HK-2 (cell line): ENCODE data around the gene KANK4.
A peak's percentile ranks its signal among the peaks of the same experiment; 100 is the strongest.
"Not testable (repeated sequence)": the region's sequence is repeated elsewhere in the genome, so short reads cannot be mapped to it uniquely, and the experiment has no call there.

Experiments
- DNase-seq: peaks from one replicate; pipeline ENCODE4 v3.0.0-alpha.2; 2018; ENCODE audit not compliant: unreplicated experiment

The KANK4 gene

DNA sequence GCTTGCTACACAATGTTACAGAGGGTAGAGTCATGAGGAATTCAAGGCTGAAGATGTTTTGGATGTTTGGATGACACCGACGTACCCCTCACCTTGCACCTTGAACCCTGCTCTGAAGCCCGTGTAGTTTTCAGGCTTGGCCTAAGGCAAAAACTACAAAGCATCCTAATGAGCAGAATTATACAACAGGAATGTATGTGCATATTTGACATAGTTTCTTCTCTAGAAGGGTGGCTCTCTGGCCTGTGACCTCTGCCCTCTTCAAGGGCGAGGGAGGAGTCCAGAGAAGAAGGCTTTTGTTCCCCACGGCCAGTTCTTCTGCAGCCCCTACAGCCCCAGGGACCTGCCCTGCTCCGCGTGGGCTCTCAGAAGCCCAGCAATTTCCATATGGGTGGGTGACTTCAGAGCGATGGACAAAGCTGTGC, 81.3 kb downstream of the KANK4 start:
- no peak for DNase-seq

DNA sequence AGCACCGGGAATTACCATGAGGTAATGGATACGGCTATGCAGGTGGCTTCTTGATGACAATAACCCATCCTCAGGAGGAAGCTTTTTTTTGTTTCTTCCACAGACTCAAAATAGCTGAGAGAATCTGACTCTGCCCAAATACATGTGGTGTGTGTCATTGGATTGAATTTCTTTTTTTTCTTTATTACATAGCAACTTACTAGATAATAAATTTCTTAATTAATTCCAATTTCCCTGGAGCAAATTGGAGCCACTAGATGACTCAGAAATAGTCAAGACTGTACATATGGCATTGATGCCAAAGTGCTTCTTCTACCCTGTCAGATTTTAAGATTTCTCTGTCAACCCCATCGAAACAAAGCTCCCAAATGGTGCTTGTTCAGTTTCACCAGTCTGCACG, 81.9 kb downstream of the KANK4 start:
- DNase-seq = no peak

GRCh38 chr1:62235576-62235975, 83.7 kb downstream of the KANK4 start:
- DNase-seq = no peak

- no peak for DNase-seq
These were observed 84.5 kb downstream of the KANK4 start for GRCh38 chr1:62234688-62235087.

DNA sequence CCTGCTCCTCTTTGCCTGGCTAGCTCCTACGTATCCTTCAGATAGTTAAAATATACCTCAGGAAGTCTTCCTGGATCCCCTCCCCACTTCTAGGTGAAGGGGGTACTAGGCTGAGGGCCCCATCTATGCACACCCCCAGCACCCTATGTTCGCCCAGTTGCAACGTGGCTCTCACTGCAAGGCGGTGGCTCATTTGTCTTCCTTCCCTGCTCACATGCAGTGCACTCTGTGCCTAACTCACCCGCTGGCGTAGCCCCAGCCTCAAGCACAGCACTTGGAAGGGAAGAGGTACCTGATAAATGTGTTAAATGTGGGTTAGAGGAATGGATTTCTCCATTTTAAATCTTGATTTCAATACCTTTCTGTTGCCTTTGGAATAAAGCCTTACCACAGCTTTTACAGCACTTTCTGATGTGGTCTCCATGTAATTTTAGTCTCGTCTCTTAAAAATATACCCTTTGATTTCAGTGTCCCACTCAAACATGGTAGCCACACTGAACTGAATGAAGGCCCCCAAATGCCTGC, 85.2 kb downstream of the KANK4 start:
- no peak for DNase-seq

- no peak for DNase-seq
These were observed 86.4 kb downstream of the KANK4 start for GRCh38 chr1:62232871-62233278.

- DNase-seq = peak; percentile 43
These were observed 88.5 kb downstream of the KANK4 start for GRCh38 chr1:62230718-62231117.

GRCh38 chr1:62229932-62230331, 89.3 kb downstream of the KANK4 start:
- DNase-seq = no peak

- DNase-seq = no peak
These were observed 89.8 kb downstream of the KANK4 start for GRCh38 chr1:62229468-62229867.

GRCh38 chr1:62228883-62229187, 90.4 kb downstream of the KANK4 start:
- no peak for DNase-seq

GRCh38 chr1:62228136-62228882, 90.9 kb downstream of the KANK4 start:
- no peak for DNase-seq

- DNase-seq = no peak
These were observed 91.7 kb downstream of the KANK4 start for GRCh38 chr1:62227496-62227895.

DNA sequence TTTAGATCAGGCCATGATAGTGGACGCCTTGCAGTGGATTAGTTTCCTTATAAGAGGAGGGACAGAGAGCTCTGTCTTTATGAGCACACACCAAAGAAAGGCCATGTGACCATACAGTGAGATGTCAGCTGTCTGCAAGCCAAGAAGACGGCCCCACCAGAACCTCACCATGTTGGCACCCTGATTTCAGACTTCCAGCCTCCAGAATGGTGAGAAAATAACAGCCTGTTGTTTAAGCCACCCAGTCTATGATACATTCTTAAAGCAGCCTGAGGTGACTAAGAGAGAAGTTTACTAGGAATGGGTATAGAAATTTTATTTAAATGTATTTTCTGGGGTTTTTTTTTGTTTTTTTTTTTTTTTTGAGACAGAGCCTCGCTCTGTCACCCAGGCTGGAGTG, 95.1 kb downstream of the KANK4 start:
- DNase-seq = no peak

DNA sequence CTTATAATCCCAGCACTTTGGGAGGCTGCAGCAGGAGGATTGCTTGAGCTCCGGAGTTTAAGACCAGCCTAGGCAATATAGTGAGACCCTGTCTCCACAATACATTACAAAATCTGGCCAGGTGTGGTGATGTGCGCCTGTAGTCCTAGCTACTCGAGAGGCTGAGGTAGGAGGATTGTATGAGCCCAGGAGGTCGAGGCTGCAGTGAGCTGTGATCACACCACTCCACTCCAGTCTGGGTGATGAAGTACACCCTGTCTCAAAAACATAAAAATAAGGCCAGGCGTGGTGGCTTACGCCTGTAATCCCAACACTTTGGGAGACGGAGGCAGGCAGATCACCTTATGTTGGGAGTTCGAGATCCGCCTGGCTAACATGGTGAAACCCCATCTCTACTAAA, 96.9 kb downstream of the KANK4 start:
- no peak for DNase-seq

GRCh38 chr1:62221171-62221570, 98.1 kb downstream of the KANK4 start:
- no peak for DNase-seq

GRCh38 chr1:62220456-62220855, 98.8 kb downstream of the KANK4 start:
- DNase-seq = not testable (repeated sequence)

DNA sequence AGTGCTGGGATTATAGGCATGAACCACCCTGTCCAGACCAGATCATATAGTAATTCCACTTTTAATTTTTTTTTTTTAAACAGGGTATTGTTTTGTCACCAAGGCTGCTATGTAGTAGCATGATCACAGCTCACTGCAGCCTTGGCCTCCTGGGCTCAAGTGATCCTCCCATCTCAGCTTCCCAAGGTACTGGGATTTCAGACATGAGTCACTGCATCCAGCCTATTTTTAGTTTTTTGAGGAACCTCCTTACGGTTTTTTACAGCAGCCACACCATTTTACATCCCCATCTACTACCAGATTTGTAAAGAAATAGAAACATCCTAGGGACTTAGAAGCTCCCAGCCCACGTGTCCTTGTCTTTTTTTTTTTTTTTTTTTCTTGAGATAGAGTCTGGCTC, 100.6 kb downstream of the KANK4 start:
- DNase-seq = no peak

DNA sequence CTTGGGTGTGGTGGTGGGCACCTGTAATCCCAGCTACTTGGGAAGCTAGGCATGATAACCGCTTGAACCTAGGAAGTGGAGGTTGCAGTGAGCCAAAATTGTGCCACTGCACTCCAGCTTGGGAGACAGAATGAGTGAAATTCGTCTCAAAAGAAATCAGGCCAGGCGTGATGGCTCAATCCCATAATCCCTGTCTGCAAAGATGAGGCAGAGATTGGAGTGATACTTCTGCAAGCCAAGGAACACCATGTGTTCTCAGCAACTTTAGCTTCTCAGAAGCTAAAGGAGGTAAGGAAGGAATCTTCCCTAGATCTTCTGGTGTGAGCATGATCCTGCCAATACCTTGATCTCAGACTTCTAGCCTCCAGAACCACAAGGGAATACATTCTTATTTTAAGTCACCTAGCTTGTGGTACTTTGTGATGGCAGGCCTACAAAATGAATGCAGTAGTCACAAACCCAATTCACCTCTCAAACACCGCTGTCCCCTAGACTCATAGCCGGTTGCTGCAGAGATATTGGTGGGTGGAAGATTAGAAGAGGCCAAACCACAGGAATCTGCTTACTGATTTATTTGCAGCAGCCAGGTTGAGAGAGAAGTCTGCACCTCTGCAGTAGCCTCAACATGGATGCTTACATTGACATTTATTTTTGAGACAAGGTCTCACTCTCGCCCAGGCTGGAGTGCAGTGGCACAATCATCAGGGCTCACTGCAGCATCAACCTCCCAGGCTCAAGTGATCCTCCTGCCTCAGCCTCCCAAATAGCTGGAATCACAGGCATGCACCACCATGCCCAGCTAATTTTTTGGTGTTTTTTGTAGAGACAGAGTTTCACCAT, 105.9 kb downstream of the KANK4 start:
- DNase-seq = no peak

DNA sequence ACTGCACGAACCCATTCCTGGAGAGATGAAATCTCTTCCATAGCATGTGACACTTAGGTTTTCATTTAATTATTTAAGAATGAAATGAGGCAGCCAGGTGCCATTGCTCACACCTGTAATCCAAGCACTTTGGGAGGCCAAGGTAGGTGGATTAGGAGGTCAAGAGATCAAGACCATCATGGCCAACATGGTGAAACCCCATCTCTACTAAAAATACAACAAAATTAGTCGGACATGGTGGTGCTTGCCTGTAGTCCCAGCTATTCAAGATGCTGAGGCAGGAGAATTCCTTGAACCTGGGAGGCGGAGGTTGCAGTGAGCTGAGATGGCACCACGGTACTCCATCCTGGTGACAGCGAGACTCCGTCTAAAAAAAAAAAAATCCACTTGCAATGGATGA, 106.8 kb downstream of the KANK4 start:
- no peak for DNase-seq

DNA sequence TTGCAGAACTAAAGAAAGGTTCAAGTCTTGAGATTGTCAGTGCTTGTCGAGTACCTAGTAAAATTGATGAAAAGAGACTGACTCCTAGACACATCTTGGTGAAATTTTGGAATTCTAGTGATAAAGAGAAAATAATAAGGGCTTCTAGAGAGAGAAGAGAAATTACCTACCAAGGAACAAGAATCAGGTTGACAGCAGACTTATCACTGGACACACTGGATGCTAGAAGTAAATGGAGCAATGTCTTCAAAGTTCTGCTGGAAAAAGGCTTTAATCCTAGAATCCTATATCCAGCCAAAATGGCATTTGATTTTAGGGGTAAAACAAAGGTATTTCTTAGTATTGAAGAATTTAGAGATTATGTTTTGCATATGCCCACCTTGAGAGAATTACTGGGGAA, 108.3 kb downstream of the KANK4 start:
- DNase-seq = no peak

- no peak for DNase-seq
These were observed 109.2 kb downstream of the KANK4 start for GRCh38 chr1:62209931-62210595.

DNA sequence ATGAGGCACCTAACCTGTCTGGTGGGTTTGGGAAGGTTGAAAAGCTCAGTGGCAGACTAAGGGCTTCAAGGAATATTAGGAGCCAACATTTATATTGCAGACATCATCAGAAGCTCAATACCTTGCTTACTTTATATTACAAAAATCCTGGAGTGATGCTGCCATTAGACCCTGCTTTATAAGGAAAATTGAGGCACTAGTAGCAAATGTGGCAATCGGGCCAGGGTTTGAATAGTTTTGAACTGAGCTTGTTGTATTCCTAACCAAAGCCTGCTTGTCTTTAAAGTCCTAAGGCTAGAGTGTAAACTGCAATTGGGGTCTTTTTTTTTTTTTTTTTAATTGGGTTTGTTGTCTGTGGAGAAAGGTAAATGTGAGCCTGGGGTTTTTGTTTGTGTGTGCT, 110.3 kb downstream of the KANK4 start:
- no peak for DNase-seq

DNA sequence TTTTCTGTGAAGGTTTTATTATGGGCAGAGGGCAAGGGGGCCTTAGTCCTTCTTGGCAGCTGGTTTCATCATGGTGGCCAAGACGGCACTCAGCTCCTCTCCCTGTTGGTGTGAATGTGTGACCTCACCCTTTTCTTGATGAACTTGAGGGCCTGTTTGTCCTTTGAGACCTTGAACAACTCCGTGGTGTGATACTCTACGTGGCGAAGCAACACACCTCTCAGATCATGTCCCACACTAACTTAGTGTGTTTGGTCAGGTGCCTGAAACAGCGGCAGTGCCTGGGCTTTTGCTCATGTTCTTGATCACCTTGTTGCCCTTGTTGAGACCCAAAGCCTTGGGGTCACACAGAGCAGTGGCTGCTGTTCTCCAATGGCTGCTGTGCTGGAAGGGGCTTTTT, 111.1 kb downstream of the KANK4 start:
- DNase-seq = no peak
